IPS DF 4.7 (cell line): ENCODE results near the gene USF2.

Experiments used
- DNase-seq: peaks from one replicate; pipeline ENCODE4 v3.0.0-alpha.2; 2013; ENCODE audit warnings: low spot score; ENCODE audit errors: extremely low read depth

The USF2 gene

DNA sequence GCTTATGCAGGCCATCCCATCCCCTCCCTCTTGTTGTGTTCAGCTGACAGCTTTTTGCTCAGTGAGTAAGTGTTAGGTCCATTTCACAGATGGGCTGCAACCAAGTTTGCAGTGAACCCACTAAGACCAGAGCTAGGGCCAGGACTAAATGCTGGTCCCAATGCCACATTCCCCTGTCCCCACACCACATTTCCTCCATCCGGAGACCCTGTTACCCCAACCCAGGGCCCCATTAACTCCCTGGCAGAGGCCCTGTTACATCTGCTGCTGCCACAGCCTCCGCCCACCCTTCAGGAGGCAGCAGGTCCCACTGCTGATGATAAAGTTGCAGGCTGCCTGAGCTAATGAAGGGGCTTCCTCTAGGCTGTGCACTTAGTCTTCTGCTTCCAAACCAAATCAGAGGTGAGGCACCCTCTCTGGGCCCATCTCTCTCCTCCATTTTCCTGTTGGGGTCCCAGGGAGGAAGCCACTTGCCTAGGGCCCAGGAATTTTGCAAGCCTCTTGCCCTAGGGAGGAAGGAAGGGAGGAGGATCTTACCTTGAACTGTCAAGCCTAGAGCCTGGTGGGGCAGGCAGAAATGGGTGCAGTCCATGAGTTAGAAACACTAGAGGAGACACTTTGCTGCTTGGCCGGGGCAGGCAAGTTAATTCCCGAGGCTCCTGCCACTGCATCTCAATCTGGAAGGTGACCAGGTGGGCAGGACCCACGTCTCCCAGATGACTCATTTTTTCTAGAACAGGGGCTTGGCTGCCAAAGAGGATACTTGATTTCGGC is 3.4 kb upstream of the USF2 start:
- DNase-seq = no peak

DNA sequence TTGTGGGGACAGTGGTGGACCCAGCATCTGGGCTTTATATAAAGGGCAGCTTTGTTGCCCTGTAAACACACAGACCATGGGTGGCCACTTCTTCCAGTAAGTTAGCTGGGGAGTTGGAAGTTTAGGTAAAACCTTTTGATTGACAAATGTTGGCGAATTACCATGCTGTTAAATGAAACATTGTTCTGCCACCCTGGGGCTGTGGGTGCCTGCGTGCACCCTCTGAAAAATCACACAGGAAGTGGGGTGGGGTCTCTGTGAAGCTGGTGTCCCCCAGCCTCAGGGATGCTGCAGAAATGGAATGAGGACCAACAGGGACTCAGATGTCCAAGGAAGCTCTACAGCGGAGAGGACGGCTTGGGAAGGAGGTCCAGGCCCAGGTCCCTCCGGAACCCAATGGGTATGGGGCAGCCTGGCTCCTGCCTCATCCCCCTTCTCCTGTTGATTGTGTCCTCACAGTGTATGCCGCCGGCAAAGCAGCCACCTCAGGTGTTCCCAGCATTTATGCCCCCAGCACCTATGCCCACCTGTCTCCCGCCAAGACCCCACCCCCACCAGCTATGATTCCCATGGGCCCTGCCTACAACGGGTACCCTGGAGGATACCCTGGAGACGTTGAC is 2.8 kb upstream of the USF2 start:
- no peak for DNase-seq

DNA sequence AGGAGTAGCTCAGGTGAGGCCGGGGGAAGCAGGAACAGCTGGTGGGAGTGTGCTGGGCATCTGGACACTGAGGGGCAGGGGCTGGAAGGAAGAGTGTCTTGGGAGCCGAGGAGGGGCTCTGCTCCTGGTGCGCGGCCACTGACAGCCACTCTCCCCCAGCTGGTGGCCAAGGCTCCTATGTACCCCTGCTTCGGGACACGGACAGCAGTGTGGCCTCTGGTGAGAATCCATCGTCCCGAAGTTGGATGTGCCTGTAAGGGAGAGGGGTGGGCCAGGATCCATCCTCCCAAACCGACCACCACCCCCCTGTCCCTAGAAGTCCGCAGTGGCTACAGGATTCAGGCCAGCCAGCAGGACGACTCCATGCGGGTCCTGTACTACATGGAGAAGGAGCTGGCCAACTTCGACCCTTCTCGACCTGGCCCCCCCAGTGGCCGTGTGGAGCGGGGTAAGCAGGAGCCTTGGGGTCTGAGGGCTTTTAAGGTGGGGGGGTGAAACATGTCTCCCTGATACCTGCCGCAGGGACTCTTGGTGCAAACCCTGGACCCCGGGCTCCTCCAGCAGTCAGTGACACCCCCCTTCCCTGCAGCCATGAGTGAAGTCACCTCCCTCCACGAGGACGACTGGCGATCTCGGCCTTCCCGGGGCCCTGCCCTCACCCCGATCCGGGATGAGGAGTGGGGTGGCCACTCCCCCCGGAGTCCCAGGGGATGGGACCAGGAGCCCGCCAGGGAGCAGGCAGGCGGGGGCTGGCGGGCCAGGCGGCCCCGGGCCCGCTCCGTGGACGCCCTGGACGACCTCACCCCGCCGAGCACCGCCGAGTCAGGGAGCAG is 2.0 kb upstream of the USF2 start:
- DNase-seq = no peak

DNA sequence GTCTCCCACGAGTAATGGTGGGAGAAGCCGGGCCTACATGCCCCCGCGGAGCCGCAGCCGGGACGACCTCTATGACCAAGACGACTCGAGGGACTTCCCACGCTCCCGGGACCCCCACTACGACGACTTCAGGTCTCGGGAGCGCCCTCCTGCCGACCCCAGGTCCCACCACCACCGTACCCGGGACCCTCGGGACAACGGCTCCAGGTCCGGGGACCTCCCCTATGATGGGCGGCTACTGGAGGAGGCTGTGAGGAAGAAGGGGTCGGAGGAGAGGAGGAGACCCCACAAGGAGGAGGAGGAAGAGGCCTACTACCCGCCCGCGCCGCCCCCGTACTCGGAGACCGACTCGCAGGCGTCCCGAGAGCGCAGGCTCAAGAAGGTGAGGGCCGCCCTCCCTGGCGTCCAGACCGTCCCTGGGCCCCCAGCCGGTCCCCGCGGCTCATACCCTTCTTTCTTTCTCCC is 1.4 kb upstream of the USF2 start:
- DNase-seq = no peak

DNA sequence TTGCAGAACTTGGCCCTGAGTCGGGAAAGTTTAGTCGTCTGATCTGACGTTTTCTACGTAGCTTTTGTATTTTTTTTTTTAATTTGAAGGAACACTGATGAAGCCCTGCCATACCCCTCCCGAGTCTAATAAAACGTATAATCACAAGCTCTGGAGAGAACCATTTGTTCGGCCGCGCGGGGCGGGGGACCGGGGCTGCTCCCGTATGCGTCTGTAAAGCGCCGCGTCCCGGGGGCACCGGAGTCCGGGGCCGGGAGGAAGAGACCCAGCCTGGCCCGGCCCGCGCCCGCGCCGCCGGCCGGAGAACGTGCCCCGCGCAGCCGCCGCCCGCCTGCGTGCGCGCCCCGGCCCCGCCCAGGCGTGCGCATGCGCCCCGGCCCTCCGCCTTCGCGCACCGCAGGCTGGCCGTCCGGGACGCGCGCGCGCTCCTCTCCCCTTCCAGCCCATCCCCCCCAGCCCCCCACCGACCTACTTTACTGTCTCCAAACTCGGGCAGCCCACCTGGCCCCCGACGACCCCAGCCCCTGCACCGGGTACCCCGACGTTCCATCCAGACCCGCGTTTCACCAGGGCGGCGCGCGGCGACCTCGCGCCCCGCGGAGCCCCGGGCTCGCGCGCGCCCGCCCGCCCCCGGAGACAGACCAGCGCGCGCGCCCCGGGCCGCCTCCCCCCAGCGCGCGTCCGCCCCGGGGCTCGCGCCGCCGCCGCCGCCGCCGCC is 785 bp upstream of the USF2 start:
- no peak for DNase-seq

DNA sequence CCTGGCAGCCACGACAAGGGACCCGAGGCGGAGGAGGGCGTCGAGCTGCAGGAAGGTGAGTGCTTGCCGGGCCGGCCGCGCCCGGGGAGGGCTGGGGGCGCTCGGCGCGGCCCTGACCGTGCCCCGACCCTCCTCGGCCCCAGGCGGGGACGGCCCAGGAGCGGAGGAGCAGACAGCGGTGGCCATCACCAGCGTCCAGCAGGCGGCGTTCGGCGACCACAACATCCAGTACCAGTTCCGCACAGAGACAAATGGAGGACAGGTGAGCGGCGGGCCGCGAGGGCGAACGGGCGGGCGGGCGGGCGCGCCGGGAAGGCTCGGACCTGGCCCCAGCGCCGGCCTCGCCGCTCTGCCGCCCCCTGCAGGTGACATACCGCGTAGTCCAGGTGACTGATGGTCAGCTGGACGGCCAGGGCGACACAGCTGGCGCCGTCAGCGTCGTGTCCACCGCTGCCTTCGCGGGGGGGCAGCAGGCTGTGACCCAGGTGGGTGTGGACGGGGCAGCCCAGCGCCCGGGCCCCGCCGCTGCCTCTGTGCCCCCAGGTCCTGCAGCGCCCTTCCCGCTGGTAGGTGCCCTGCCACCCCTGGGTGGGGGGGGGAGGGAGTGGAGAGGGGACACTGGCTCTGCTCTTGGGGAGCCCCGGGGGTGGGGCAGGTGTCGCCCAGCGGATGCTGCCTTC is 816 bp downstream of the USF2 start:
- peak; percentile 30 for DNase-seq

DNA sequence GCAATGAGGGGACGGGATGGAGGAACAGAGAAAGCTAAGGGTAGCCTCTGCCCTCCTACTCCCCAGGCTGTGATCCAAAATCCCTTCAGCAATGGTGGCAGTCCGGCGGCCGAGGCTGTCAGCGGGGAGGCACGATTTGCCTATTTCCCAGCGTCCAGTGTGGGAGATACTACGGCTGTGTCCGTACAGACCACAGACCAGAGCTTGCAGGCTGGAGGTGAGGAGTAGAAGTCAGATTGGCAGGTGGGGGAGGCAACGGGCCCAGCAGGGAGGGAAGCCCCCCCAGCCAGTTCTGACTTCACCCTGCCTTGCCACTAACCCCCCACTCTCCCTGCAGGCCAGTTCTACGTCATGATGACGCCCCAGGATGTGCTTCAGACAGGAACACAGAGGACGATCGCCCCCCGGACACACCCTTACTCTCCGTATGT is 1.6 kb downstream of the USF2 start:
- DNase-seq = no peak

DNA sequence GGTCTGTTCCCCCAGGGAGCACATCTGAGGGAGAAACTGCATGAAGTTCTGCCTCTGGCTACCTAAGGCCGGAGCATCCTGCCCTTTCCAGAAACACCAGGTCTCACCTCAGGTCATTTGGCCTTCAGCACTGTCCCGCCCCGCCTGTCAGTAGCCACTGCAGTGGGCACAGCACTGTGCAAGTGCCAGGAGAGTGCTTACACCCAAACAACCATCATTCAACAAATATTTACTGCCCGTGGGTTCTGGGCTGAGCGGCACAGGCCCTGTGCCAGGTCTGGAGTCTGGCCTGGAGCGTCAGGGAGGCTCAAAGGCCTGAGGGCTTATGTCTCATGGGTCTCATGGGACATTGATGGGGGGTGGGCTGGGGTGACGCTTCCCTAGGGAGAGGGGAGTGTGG is 2.8 kb downstream of the USF2 start:
- no peak for DNase-seq

DNA sequence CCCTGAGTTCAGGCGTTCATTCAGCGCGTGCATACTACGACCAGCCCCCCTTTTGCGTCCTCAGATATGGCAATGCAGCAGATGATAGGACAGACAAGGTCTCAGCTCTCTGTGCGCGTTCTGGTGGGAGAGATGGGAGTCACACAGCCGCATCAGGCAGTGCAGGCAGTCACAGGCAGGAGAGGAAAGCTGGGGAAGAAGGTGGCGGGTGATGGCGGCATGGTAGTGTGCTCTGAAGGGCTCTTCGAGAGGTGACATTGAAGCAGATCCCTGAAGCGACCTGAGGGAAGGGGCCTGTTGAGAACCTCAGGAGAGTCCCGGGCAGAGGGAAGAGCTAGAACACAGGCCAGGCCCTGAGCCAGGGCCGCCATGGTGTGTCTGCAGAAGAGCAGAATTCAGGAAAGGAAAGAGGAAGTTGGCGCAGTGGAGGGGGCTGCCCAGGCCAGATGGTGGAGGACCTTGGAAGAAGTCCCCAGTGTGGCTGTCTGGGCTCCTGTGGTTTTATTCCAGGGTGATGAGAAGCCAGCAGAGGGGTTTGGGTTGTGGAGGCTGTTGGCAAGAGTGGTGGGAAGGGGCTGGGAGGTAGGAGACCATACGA is 3.5 kb downstream of the USF2 start:
- DNase-seq = no peak

DNA sequence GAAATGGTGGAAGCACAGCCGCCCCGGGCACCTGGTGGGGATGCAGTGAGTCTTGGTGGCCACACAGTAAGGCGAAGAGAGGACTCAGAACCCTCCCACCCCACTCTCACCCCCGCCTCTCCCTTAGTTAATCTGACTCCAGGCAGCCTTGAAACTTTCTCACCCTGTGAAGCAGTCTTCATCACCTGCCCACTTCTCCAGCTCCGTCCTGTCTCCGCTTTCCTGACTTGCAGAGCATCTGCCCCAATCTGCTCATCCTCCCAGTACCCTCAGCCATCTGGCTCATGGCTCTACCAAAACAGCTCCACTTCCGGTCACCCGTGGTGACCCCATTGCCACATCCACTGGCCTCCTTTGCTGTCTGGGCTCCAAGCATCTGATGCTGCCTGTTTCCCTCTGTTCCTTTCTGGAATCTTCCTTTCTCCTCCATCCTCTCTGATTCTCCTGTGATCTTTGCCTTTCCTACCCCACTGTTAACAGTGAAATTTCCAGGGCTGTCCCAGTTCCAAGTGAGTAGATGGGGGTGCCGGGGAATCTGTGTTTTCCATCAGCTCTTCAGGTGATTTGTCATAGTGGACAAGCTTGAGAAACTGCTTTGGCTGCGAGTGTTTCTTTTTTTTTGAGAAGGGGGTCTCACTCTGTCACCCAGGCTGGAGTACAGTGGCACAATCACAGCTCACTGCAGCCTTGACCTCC is 4.3 kb downstream of the USF2 start:
- DNase-seq = no peak

DNA sequence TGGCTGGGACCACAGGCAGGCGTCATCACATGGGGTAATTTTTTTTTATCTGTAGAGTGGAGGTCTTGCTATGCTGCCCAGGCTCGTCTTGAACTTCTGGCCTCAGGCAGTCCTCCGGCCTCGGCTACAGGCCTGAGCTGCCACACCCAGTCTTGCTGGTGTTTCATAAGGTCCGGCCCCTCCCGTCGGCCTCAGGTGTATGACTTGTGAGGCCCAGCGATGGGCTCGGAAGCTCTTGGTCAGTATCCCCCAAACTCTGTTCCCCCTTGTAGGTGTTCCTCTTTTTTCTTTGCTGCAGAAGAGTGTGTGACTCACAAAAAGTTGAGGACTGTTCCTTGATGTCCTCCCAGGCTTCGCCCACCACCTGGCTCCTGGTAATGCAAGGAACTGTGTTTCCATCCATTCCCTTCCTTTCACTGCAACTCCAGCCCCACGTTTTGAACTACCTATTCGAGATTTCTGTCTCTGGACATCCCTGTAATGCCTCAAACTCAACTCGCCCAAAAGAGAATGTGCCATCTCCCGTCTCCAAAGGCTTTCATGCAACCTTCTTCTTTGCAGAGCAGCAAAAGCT is 5.0 kb downstream of the USF2 start:
- no peak for DNase-seq

DNA sequence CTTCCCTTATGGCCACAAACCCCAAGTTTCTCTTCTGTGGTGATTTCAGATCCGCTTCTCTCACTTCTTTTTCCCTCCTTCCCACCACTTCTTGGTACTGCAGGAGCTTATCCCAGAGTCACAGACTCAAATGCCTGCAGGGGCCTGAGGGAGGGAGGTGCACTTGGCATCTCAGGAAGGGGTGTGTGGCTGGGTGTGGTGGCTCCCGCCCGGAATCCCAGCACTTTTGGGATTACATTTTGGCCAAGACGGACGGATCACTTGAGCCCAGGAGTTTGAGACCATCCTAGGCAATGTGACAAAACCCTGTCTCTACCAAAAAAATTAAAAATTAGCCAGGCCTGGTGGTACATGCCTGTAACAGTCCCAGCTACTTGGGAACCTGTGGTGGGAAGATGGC is 5.6 kb downstream of the USF2 start:
- no peak for DNase-seq

DNA sequence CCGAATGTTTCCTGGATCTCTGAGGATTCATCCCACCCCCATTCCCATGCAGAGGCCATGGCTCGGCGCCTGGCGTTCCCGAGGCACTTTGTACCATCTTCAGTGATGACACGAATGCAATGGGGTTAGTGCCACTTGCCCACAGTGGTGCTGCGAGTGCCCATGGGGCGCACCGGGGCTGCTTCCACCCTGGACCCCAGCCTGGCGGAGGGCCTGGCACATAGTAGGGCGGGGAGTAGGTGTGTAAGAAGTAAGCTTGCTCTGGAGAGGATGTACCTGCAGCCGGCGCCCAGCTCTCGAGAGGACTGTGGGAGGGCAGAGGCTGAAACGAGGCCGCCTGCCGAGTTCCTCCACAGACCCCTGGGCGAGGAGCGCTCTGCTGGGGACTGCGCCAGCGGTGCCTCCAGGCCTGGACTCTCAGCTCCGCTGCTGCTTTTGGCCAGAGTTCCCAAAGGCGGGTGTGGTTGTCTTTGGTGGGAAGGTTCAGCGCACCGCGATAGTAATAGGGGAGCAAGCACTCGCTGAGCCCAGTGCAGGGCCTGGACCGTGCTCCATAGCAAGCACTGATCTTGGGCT is 8.0 kb downstream of the USF2 start:
- no peak for DNase-seq

DNA sequence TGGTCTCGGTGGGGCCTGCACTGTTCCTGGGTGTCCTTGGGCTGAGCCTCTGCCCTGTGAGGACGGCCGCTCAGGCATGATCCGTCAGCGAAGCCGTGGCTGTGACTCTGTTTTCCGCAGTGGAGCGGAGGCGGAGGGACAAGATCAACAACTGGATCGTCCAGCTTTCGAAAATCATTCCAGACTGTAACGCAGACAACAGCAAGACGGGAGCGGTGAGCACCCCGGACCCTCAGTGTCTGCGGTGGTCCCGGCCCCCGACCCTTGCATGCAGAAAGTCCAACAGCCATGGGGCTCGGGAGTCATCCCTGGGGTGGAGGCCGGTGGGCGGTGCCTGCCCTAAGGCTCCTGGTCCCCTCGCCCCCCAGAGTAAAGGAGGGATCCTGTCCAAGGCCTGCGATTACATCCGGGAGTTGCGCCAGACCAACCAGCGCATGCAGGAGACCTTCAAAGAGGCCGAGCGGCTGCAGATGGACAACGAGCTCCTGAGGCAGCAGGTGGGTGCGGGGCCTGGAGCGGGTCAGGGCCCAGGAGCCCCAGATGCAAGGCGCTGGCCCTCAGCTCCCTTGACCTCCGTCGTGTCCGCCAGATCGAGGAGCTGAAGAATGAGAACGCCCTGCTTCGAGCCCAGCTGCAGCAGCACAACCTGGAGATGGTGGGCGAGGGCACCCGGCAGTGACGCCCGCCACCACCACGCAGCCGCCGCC is 10.0 kb downstream of the USF2 start:
- DNase-seq = no peak

DNA sequence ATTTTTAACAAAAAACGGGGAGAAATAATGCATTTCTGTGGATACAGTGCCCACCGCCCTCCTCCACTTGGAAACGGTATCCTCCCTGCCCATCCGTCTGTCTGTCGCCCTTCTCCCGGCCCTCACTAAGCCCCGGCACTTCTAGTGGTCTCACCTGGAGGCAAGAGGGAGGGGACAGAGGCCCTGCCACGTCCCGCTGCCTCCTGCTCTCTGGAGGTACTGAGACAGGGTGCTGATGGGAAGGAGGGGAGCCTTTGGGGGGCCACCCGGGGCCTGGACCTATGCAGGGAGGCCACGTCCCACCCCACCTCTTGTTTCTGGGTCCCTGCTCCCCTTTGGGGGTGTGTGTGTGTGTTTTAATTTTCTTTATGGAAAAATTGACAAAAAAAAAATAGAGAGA is 10.6 kb downstream of the USF2 start:
- DNase-seq = no peak

DNA sequence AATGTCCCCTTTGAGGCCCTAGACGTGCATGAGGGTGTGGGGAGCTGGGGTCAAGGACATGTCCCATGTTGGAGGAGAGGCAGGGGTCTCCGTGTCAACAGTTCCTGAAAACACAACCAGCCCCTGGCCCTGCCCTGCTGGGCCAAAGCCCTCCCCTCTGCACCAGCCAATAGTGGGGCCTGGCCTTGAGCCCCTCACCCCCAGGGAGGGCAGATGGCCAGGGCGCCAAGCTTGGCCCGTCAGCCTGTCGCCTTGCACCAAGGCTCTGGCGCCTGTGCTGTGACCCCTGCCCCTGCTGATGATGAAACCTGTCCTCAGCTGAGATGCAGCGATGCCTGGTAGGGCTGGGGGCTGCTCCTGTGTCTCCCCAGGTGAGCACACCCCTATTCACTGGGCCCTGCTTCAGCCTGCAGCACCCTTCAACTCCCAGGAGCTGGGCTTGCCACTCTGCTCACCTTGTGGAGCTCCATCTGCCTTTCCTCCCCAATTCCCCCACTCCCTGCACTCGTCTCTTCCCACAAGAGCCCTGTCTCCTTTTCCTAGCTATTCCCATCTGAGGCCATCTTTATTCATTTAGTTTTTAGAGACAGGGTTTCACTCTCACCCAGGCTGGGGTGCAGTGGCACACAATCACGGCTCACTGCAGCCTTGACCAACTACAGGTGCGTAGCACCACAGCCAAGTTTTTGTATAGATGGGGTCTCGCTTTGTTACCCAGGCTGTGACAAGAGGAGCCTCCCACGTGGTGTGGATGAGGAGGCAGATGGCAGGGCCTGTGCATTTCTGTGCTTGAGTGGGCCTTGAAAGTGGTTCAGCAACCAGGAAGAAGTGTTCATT is 11.4 kb downstream of the USF2 start:
- DNase-seq = no peak

DNA sequence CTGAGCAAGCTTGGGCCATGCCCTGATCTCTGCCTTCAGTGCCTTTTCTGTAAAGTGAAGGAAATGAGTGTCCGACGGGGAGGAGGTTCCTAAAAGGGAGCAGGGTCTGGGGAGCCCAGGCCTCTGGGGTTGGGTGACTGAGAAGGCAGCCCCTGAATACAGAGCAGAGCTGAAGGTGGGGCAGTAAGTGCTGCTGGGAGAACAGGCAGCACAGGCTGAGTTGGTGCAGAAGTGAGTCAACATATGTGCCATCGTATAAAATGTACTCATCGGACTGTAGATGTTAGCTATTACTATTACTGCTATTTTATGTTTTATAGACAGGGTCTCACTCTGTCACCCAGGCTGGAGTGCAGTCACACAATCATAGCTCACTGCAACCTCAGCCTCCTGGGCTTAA is 12.5 kb downstream of the USF2 start:
- no peak for DNase-seq
